ENCODE results near the gene SCUBE2. TPM values are rescaled to one million over a fixed set of nuclear protein-coding genes. Genes with fewer than 3 reads are reported as not detected.

Gene SCUBE2
- total and polyA plus RNA-seq, 2 of the 4 experiments (the other 2 are of a cell fraction): 0.43 to 0.72 TPM

GRCh38 chr11:9028581-9028980 lies 62.8 kb downstream of the SCUBE2 start:
- ChIA-PET POLR2A (ENCODE audit: unreplicated experiment) (no interaction called here), CTCF (interaction anchor here (0.8 kb wide), 1 partner anchor 109 kb away, joined by 3 read pairs; no protein-coding TSS in a partner anchor)
- no peaks in the 10 kb centered on the region for H3K79me1 ChIP-seq (ENCODE audit: low read depth in 1 of 2, low read length in 2 of 2)
- no peak overlapping the region for H2AK9ac ChIP-seq (replicated peaks; ENCODE audit: low read depth, low read length, poor library complexity)
- in situ Hi-C loops (cut with MboI; ENCODE audit: low sequenced_read_pairs): no loop called here
- H4K91ac ChIP-seq (ENCODE audit: insufficient read depth, low read depth, low read length): no peak overlapping the region
- H3K14ac ChIP-seq (replicated peaks; ENCODE audit: low read depth, low read length): no peak overlapping the region
- H3K4me1 ChIP-seq (ENCODE audit: control insufficient read depth, insufficient read depth, low read length): no peaks in the 10 kb centered on the region
- H3K23ac ChIP-seq (ENCODE audit: low read depth, low read length): no peak overlapping the region
- no peaks in the 10 kb centered on the region for H3K36me3 ChIP-seq (ENCODE audit: control insufficient read depth, insufficient read depth, low read length)
- no peak overlapping the region for H2BK5ac ChIP-seq (ENCODE audit: low read depth, low read length, poor library complexity, severe bottlenecking)
- no peak overlapping the region for H2BK15ac ChIP-seq (ENCODE audit: low read depth, low read length)
- H3K4me3 ChIP-seq (ENCODE audit: insufficient read depth, low read depth, low read length): no peak overlapping the region
- no peak overlapping the region for H3K9ac ChIP-seq (ENCODE audit: low read depth, low read length)
- no peak overlapping the region for H2AFZ ChIP-seq (replicated peaks; ENCODE audit: low read length, poor library complexity)
- H3K27ac ChIP-seq (ENCODE audit: insufficient read depth, low read length): no peak overlapping the region
- ATAC-seq (ENCODE audit: low read depth): no peak
- no peak overlapping the region for H4K8ac ChIP-seq (ENCODE audit: low read depth in 2 of 2, low read length in 2 of 2)
- no peak overlapping the region for H4K5ac ChIP-seq (ENCODE audit: low read depth, low read length)
- H3K27me3 ChIP-seq (ENCODE audit: control insufficient read depth, insufficient read depth, low read length): no peaks in the 10 kb centered on the region
- no peak overlapping the region for H3K4me2 ChIP-seq (ENCODE audit: low read depth, low read length)
- H2AK5ac ChIP-seq (ENCODE audit: low read depth, low read length): no peak overlapping the region
- dilution Hi-C loops (cut with HindIII; ENCODE audit: low sequenced_read_pairs, unreplicated experiment): no loop called here
- TF ChIP-seq RFX5 (IDR thresholded peaks at IDR 0.05; ENCODE audit: low read depth, low read length): no peak
- no peak for TF ChIP-seq RAD21 (IDR thresholded peaks at IDR 0.05; ENCODE audit: low read length)
- TF ChIP-seq CEBPB (IDR thresholded peaks at IDR 0.05; ENCODE audit: low read depth, low read length): no peak
- TF ChIP-seq MAZ (IDR thresholded peaks at IDR 0.05; ENCODE audit: borderline replicate concordance, low read depth, low read length): no peak
- TF ChIP-seq, protein P1, sequence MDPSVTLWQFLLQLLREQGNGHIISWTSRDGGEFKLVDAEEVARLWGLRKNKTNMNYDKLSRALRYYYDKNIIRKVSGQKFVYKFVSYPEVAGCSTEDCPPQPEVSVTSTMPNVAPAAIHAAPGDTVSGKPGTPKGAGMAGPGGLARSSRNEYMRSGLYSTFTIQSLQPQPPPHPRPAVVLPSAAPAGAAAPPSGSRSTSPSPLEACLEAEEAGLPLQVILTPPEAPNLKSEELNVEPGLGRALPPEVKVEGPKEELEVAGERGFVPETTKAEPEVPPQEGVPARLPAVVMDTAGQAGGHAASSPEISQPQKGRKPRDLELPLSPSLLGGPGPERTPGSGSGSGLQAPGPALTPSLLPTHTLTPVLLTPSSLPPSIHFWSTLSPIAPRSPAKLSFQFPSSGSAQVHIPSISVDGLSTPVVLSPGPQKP (IDR thresholded peaks at IDR 0.05; ENCODE audit: borderline replicate concordance, low read depth, low read length): no peak
- TF ChIP-seq, protein P2, sequence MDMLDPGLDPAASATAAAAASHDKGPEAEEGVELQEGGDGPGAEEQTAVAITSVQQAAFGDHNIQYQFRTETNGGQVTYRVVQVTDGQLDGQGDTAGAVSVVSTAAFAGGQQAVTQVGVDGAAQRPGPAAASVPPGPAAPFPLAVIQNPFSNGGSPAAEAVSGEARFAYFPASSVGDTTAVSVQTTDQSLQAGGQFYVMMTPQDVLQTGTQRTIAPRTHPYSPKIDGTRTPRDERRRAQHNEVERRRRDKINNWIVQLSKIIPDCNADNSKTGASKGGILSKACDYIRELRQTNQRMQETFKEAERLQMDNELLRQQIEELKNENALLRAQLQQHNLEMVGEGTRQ (IDR thresholded peaks at IDR 0.05; ENCODE audit: low read depth, low read length): no peak
- no peak for TF ChIP-seq RCOR1 (IDR thresholded peaks at IDR 0.05; ENCODE audit: insufficient replicate concordance, low read length)
- TF ChIP-seq BHLHE40 (IDR thresholded peaks at IDR 0.05; ENCODE audit: low read depth, low read length): no peak
- no peak for TF ChIP-seq MAFK (IDR thresholded peaks at IDR 0.05; ENCODE audit: low read depth, low read length)
- TF ChIP-seq POLR2A (IDR thresholded peaks at IDR 0.05; ENCODE audit: low read depth, low read length): no peak
- no peak for TF ChIP-seq SMC3 (IDR thresholded peaks at IDR 0.05; ENCODE audit: low read depth, low read length)
- TF ChIP-seq FOS (IDR thresholded peaks at IDR 0.05; ENCODE audit: low read depth, low read length): no peak
- TF ChIP-seq CHD1 (IDR thresholded peaks at IDR 0.05; ENCODE audit: low read depth, low read length): no peak
- no peak for TF ChIP-seq CTCF (conservative IDR thresholded peaks at IDR 0.05; ENCODE audit: low read depth, low read length)
- no peak for TF ChIP-seq NFE2L2 (IDR thresholded peaks at IDR 0.05; ENCODE audit: low read depth, low read length)
- no peak for TF ChIP-seq MXI1 (IDR thresholded peaks at IDR 0.05; ENCODE audit: borderline replicate concordance, low read depth, low read length)
- no peak overlapping the region for H2BK120ac ChIP-seq (ENCODE audit: low read depth, low read length)
- no peak for DNase-seq
- no CpG with 5 or more reads among the region's 1 CpG for WGBS, 2 experiments (ENCODE audit: extremely low coverage in 2 of 2, insufficient read length in 1 of 2)
- no peaks in the 10 kb centered on the region for H3K9me3 ChIP-seq (ENCODE audit: control insufficient read depth, insufficient read depth, low read length)
- H3K18ac ChIP-seq (ENCODE audit: low read depth, low read length): no peak overlapping the region
- no peak overlapping the region for H3K56ac ChIP-seq (ENCODE audit: extremely low read depth, insufficient read depth, low read length)
- intact Hi-C loops (cut with micrococcal nuclease): loop anchor here (5.0 kb wide), 1 partner anchor 49 kb away; no protein-coding TSS in a partner anchor
- BruUV-seq (replicated peaks): no TSS peak
- no peak overlapping the region for H3K4ac ChIP-seq (ENCODE audit: low read depth, low read length)
- H3K9me1 ChIP-seq (ENCODE audit: insufficient read depth, low read length): peaks cover 5% of the 10 kb centered on the region
- no peaks in the 10 kb centered on the region for H4K20me1 ChIP-seq (ENCODE audit: insufficient read depth, low read length)
- no peak overlapping the region for H2BK20ac ChIP-seq (ENCODE audit: low read depth, low read length)

Measured in IMR-90 (cell line).